Left hindlimb (tissue), 1 donor: ENCODE results near the gene CNNM4.
"Not testable (repeated sequence)": the region's sequence is repeated elsewhere in the genome, so short reads cannot be mapped to it uniquely, and the experiment has no call there.

Experiments used
- DNase-seq: peaks from one replicate; pipeline ENCODE4 v3.0.0-alpha.2; 2018

The CNNM4 gene

DNA sequence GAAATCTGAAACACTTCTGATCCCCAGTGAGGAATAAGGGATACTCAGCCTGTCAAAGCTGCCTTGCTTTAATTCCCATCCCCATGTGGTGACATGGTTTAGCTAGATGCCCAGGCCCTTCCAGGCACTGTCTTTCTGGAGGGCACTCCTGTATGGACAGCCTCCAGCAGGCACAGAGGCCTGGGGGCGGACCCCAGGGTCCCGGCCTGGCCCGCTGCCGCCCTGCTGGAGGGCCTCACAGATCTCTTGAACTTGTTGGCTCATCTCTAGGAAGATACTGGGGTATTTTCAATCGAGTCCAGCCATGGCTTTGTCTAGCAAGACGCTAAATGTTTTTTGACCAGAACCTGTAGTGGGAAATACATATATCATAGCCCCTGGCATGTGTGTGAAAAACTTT lies 34.4 kb downstream of the CNNM4 start:
- no peak for DNase-seq

- DNase-seq, result not testable (repeated sequence)
Measured at GRCh38 chr2:96796497-96796896, 35.8 kb downstream of the CNNM4 start.

DNA sequence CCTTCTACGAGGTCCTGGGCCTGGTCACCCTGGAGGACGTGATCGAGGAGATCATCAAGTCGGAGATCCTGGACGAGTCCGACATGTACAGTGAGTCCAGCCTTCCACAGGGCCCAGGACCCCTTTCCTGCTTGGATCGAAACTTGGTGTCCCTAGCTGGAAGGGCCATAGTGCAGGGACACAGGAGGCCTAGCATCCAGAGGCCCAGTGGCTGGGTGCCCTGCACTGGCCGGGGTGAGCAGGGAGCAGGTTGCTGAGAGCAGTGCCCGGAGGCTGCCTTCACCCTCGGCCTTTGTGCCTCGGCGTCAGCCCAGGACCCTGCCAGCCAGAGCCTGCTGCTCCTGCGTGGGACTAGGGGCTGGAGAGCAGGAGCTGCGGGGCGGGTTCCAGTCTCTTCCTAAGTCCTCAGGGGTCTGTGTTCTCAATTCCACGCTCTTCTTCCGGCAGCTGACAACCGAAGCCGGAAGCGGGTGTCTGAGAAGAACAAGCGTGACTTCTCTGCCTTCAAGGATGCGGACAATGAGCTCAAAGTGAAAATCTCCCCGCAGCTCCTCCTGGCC lies 36.4 kb downstream of the CNNM4 start:
- DNase-seq, result no peak

GRCh38 chr2:96798733-96799622 lies 38.3 kb downstream of the CNNM4 start:
- DNase-seq, result no peak

- DNase-seq, result no peak
Measured at GRCh38 chr2:96799623-96799935, 38.9 kb downstream of the CNNM4 start.

DNA sequence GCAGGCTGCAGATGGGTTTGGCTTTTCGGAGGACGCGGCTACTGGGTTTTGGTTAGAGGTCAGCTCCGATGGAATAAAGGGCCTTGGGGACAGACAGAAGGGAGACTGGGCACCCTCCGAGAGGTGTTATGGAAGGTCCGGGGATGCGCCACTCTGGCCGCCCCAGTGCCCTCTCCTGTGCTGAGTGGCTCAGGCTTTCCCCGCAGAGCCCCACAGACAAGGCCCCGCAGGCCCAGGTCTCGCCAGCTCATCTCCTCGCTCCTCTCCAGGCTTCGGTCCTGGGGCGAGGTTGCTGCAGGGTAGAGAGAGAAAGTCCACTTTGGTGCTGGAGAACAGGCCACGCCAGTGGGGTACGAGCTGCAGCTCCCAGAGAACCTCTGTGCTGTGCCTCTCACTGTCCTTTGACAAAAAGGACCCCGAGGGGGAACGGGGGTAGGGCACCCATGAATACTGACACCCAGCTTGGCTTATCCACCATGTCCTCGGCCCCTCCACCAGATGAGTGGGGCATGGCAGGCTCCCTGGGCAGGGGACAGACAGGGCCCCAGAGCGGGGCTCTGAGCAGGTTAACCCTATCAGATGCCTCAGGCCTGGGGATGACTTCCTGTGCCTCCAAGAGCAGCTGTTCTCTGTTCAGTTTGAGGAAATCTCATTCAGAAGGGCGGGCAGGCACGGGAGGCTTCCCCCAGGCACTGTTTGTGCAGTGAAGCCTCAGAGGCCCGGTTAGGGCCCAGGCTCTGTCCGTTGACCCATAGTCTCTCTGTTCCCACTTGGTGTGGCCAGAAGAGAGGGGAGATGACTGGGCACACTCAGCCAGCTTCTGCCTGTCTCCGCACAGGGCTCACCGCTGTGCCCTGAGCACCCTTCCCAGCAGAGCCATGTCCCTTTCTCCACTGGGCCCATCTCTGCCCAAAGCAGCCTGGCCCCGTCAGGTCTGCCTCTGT lies 39.6 kb downstream of the CNNM4 start:
- DNase-seq, result no peak

DNA sequence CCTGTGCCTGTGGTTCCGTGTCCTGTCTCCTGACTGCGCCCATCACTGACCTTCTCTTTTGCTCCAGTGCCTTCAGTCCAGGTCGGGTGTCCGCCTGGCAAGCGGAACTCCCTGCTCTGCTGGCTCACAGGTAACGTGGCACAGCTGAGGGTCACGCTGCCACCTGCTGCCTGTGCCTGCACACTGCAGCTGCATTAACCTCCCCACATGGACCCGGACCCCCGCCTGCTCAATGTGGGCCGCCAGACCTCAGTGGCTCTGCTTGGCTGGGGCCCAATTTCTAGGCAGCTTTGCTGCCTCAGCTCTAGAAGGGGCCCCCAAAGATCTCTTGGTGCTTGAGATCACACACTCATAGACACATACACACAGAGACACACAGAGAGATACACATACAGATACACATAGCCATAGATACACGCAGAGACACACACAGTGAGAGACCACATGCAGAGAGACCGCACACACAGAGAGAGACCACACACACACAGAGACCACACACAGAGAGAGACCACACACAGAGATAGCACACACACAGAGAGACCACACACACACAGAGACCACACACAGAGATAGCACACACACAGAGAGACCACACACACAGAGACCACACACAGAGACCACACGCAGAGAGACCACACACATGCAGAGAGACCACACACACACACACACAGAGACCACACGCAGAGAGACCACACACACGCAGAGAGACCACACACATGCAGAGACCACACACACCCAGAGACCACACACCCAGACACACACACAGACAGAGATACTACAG lies 40.5 kb downstream of the CNNM4 start:
- DNase-seq, result peak; percentile 80

- no peak for DNase-seq
Measured at GRCh38 chr2:96801786-96802595, 41.3 kb downstream of the CNNM4 start.

- no peak for DNase-seq
Measured at GRCh38 chr2:96802721-96803120, 42.0 kb downstream of the CNNM4 start.

GRCh38 chr2:96804986-96805385 lies 44.3 kb downstream of the CNNM4 start:
- DNase-seq, result no peak

DNA sequence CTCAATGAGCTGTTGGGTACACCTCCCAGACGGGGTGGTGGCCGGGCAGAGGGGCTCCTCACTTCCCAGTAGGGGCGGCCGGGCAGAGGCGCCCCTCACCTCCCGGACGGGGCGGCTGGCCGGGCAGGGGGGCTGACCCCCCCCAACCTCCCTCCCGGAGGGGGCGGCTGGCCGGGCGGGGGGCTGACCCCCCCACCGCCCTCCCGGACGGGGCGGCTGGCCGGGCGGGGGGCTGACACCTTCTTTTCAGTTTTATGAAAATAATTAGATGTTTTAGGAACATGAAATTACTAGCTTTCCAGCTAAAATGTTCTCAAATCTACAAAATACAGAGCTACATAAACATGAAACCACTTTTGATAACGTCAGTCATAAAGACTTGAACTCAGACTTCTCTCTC lies 45.2 kb downstream of the CNNM4 start:
- DNase-seq, result not testable (repeated sequence)

GRCh38 chr2:96806468-96807126 lies 45.9 kb downstream of the CNNM4 start:
- DNase-seq, result no peak

GRCh38 chr2:96807127-96807471 lies 46.4 kb downstream of the CNNM4 start:
- DNase-seq, result no peak

DNA sequence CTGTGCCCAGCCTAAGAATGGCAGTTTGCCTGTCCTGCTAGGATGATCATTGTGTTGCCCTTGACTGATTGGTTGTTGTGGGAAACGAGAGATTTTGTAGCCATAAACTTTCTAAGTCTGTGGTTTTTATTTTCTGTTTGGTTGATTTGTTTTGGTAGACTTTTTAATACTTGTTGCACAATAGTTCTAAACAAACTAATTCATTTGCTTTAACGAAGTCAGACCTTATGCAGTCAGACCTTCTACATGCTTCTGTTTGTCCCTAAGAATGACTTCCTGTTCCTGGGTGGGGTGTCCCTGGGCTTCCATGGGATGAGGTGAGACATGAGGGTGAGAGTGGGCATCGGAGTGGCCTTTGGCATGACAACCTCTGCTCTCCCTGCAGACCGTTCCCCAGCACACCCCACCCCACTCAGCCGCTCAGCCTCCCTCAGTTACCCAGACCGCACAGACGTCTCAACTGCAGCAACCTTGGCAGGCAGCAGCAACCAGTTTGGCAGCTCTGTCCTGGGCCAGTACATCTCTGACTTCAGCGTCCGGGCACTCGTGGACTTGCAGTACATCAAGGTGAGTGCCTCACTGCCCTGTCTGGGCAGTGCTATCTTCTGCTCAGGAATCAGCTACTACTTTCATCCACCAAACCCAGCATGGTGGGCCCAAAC lies 47.6 kb downstream of the CNNM4 start:
- DNase-seq, result no peak

- no peak for DNase-seq
Measured at GRCh38 chr2:96809216-96809882, 48.6 kb downstream of the CNNM4 start.

- DNase-seq, result no peak
Measured at GRCh38 chr2:96809951-96810782, 49.5 kb downstream of the CNNM4 start.

- no peak for DNase-seq
Measured at GRCh38 chr2:96810783-96811192, 50.1 kb downstream of the CNNM4 start.

GRCh38 chr2:96811917-96812316 lies 51.2 kb downstream of the CNNM4 start:
- DNase-seq, result peak; percentile 79

GRCh38 chr2:96813656-96814055 lies 53.0 kb downstream of the CNNM4 start:
- no peak for DNase-seq
